Coronary artery (tissue), 2 donors: ENCODE results near the gene DNASE2.

Source experiments
- DNase-seq: peaks from one replicate; pipeline ENCODE4 v3.0.0-alpha.2; 2017; ENCODE audit warnings: low spot score
- H3K27ac ChIP-seq, 2 donors: fragments of 200-600 bp; sonication (generic); one replicate each; pipeline ENCODE4 v1.5.1; 2016 to 2019
- H3K4me3 ChIP-seq: fragments of 200-600 bp; sonication (generic); 2 replicates; pipeline ENCODE4 v1.5.1; 2016; ENCODE audit warnings: mild to moderate bottlenecking, moderate library complexity
- CTCF ChIP-seq: fragments of 200-600 bp; sonication (generic); IDR thresholded peaks from one replicate; pipeline ENCODE4 v1.5.1; 2019; ENCODE audit warnings: antibody characterized with exemption

The DNASE2 gene

GRCh38 chr19:12867120-12868099, 13.8 kb downstream of the DNASE2 start:
- Histone ChIP-seq H3K4me3 (peak overlapping the region; percentile 62), H3K27ac (no peak overlapping the region)
- DNase-seq = no peak
- no peak for TF ChIP-seq CTCF

- H3K4me3 ChIP-seq = no peak overlapping the region
- no peak overlapping the region for H3K27ac ChIP-seq
- no peak for TF ChIP-seq CTCF
- no peak for DNase-seq
These were observed 14.7 kb downstream of the DNASE2 start for GRCh38 chr19:12866416-12867119.

- DNase-seq = no peak
- Histone ChIP-seq H3K27ac (no peak overlapping the region), H3K4me3 (no peak overlapping the region)
- TF ChIP-seq CTCF = no peak
These were observed 15.4 kb downstream of the DNASE2 start for GRCh38 chr19:12865746-12866415.

- DNase-seq = no peak
- no peak for TF ChIP-seq CTCF
- Histone ChIP-seq H3K27ac (no peak overlapping the region), H3K4me3 (no peak overlapping the region)
These were observed 16.2 kb downstream of the DNASE2 start for GRCh38 chr19:12864721-12865715.

- no peak for TF ChIP-seq CTCF
- Histone ChIP-seq H3K4me3 (no peak overlapping the region), H3K27ac (no peak overlapping the region)
- no peak for DNase-seq
These were observed 17.1 kb downstream of the DNASE2 start for GRCh38 chr19:12864143-12864542.

- no peak overlapping the region for H3K27ac ChIP-seq
- no peak for TF ChIP-seq CTCF
- no peak overlapping the region for H3K4me3 ChIP-seq
- no peak for DNase-seq
These were observed 21.7 kb downstream of the DNASE2 start for GRCh38 chr19:12859546-12859945.
